ENCODE data around the gene PABPN1L. TPM values are rescaled to one million over a fixed set of nuclear protein-coding genes. Genes with fewer than 3 reads are reported as not detected.

The PABPN1L gene
- total RNA-seq, 3 donors from 2014 or later: not detected

GRCh38 chr16:88854306-88855111 is 12.0 kb downstream of the PABPN1L start:
- intact Hi-C loops (cut with DNase I; ENCODE audit: low total_unique reads): no loop called here
- Histone ChIP-seq H3K4me1 (peaks cover 0 to 7% of the 10 kb centered on the region in 2 donors), H3K36me3 (no peaks in the 10 kb centered on the region), H3K4me3 (no peak overlapping the region), H3K27me3 (no peaks in the 10 kb centered on the region), H3K9me3 (no peaks in the 10 kb centered on the region), H3K27ac (no peak overlapping the region)
- no peak for DNase-seq (ENCODE audit: low spot score in 2 of 2)
- TF ChIP-seq POLR2AphosphoS5 (IDR thresholded peaks at IDR 0.05) (no peak), POLR2A (IDR thresholded peaks at IDR 0.05) (no peak), CTCF (IDR thresholded peaks at IDR 0.05) (no peak)

GRCh38 chr16:88853325-88853941 is 13.0 kb downstream of the PABPN1L start:
- Histone ChIP-seq H3K4me3 (no peak overlapping the region), H3K4me1 (peaks cover 0 to 7% of the 10 kb centered on the region in 2 donors), H3K27ac (no peak overlapping the region), H3K9me3 (no peaks in the 10 kb centered on the region), H3K36me3 (no peaks in the 10 kb centered on the region), H3K27me3 (no peaks in the 10 kb centered on the region)
- DNase-seq (ENCODE audit: low spot score in 2 of 2): no peak
- no peak for TF ChIP-seq POLR2AphosphoS5 (IDR thresholded peaks at IDR 0.05)
- no peak for TF ChIP-seq POLR2A (IDR thresholded peaks at IDR 0.05)
- no peak for TF ChIP-seq CTCF (IDR thresholded peaks at IDR 0.05)
- intact Hi-C loops (cut with DNase I; ENCODE audit: low total_unique reads): no loop called here

GRCh38 chr16:88851616-88852015 is 14.8 kb downstream of the PABPN1L start:
- Histone ChIP-seq H3K4me3 (no peak overlapping the region), H3K27ac (no peak overlapping the region), H3K9me3 (no peaks in the 10 kb centered on the region), H3K36me3 (no peaks in the 10 kb centered on the region), H3K27me3 (no peaks in the 10 kb centered on the region), H3K4me1 (no peaks in the 10 kb centered on the region)
- intact Hi-C loops (cut with DNase I; ENCODE audit: low total_unique reads): no loop called here
- no peak for DNase-seq (ENCODE audit: low spot score in 2 of 2)
- no peak for TF ChIP-seq CTCF (IDR thresholded peaks at IDR 0.05)
- TF ChIP-seq POLR2A (IDR thresholded peaks at IDR 0.05): no peak
- no peak for TF ChIP-seq POLR2AphosphoS5 (IDR thresholded peaks at IDR 0.05)

GRCh38 chr16:88850531-88851199 is 15.8 kb downstream of the PABPN1L start:
- intact Hi-C loops (cut with DNase I; ENCODE audit: low total_unique reads): no loop called here
- no peak overlapping the region for H3K27ac ChIP-seq
- no peaks in the 10 kb centered on the region for H3K4me1 ChIP-seq
- TF ChIP-seq CTCF (IDR thresholded peaks at IDR 0.05) (no peak), POLR2AphosphoS5 (IDR thresholded peaks at IDR 0.05) (no peak), POLR2A (IDR thresholded peaks at IDR 0.05) (no peak)
- H3K36me3 ChIP-seq: no peaks in the 10 kb centered on the region
- H3K27me3 ChIP-seq: no peaks in the 10 kb centered on the region
- no peaks in the 10 kb centered on the region for H3K9me3 ChIP-seq
- no peak for DNase-seq (ENCODE audit: low spot score in 2 of 2)
- H3K4me3 ChIP-seq: no peak overlapping the region

GRCh38 chr16:88848557-88848956 is 17.9 kb downstream of the PABPN1L start:
- H3K9me3 ChIP-seq: no peaks in the 10 kb centered on the region
- intact Hi-C loops (cut with DNase I; ENCODE audit: low total_unique reads): no loop called here
- no peak overlapping the region for H3K27ac ChIP-seq
- H3K27me3 ChIP-seq: no peaks in the 10 kb centered on the region
- H3K36me3 ChIP-seq: no peaks in the 10 kb centered on the region
- TF ChIP-seq CTCF (IDR thresholded peaks at IDR 0.05): no peak
- TF ChIP-seq POLR2A (IDR thresholded peaks at IDR 0.05): no peak
- TF ChIP-seq POLR2AphosphoS5 (IDR thresholded peaks at IDR 0.05): no peak
- H3K4me1 ChIP-seq: no peaks in the 10 kb centered on the region
- no peak for DNase-seq (ENCODE audit: low spot score in 2 of 2)
- H3K4me3 ChIP-seq: no peak overlapping the region
